Endothelial cell of umbilical vein (primary cell): ENCODE results near the gene C8G. TPM values are rescaled to one million over a fixed set of nuclear protein-coding genes. Genes with fewer than 3 reads are reported as not detected.

Experiments used
- BruUV-seq: library from RNA; stranded (reverse); fragments of 400-500 nt; replicated peaks from 2 replicates; lab custom pipeline; 2021; lab: Mats Ljungman, UMichigan
- CTCF ChIA-PET: fragments of 300-600, 350-600 bp; sonication (Branson Sonifier 250); formaldehyde crosslinking; loops from one replicate; lab custom pipeline; 2021; ENCODE audit warnings: antibody characterized with exemption, inconsistent platforms; lab: Charles Lee
- POLR2A ChIA-PET: fragments of 300-600, 350-600 bp; sonication (Branson Sonifier 250); formaldehyde crosslinking; loops from one replicate; lab custom pipeline; 2021; ENCODE audit warnings: antibody characterized with exemption, inconsistent platforms; lab: Charles Lee
- DNase-seq: peaks from one replicate; pipeline ENCODE4 v3.0.0-alpha.2; 2011; ENCODE audit warnings: low read depth, low spot score
- FAIRE-seq: peaks from 2 replicates; lab custom pipeline; 2011; peaks lifted over from hg19 to GRCh38; lab: Jason Lieb, UNC
- H2AFZ ChIP-seq: 2 replicates; pipeline ENCODE4 v1.6.0; 2012; ENCODE audit warnings: low read depth, low read length, control low read depth, inconsistent platforms
- H3K27ac ChIP-seq: 2 replicates; pipeline ENCODE4 v1.5.1; 2011; ENCODE audit warnings: low read depth, mild to moderate bottlenecking, control low read depth, low read length, moderate library complexity; ENCODE audit not compliant: insufficient read depth
- H3K27me3 ChIP-seq, 2 experiments: 2 replicates each; pipeline versions ENCODE4 v1.6.0 to v1.6.1; 2011; ENCODE audit warnings: low read length in 2 of 2, mixed read lengths in 1 of 2; ENCODE audit not compliant: control insufficient read depth in 2 of 2, insufficient read depth in 2 of 2
- H3K36me3 ChIP-seq, 2 experiments: 2 replicates in 1 of 2; 3 replicates in 1 of 2; pipeline ENCODE4 v1.5.1; 2011; ENCODE audit warnings: low read length in 2 of 2, mild to moderate bottlenecking in 1 of 2, moderate library complexity in 1 of 2; ENCODE audit not compliant: control insufficient read depth in 2 of 2, insufficient read depth in 2 of 2; ENCODE audit errors: extremely low read depth in 1 of 2
- H3K4me1 ChIP-seq: 3 replicates; pipeline ENCODE4 v1.5.1; 2011; ENCODE audit warnings: mild to moderate bottlenecking, low read length; ENCODE audit not compliant: control insufficient read depth, insufficient read depth; ENCODE audit errors: extremely low read depth
- H3K4me2 ChIP-seq: 2 replicates; pipeline ENCODE4 v1.6.1; 2011; ENCODE audit warnings: low read length, control low read depth, mixed read lengths; ENCODE audit not compliant: insufficient read depth
- H3K4me3 ChIP-seq, 3 experiments: fragments of 200-600 bp in 1 of 3; sonication (generic), shearing (Covaris generic) in 1 of 3; replicated peaks in 1 of 3; 2 replicates each; pipeline ENCODE4 v1.5.1; 2011 to 2016; ENCODE audit warnings: control low read depth in 3 of 3, low read length in 3 of 3, mild to moderate bottlenecking in 2 of 3, inconsistent platforms in 1 of 3, low read depth in 1 of 3, moderate library complexity in 1 of 3; ENCODE audit not compliant: insufficient read depth in 1 of 3
- H3K79me2 ChIP-seq: 2 replicates; pipeline ENCODE4 v1.6.0; 2012; ENCODE audit warnings: low read length, inconsistent platforms; ENCODE audit not compliant: control insufficient read depth, insufficient read depth
- H3K9ac ChIP-seq: replicated peaks from 2 replicates; pipeline ENCODE3; 2011; ENCODE audit warnings: low read length, control low read depth; ENCODE audit not compliant: insufficient read depth; ENCODE audit errors: extremely low read depth
- H3K9me1 ChIP-seq: replicated peaks from 3 replicates; pipeline ENCODE4 v1.6.0; 2011; ENCODE audit warnings: mild to moderate bottlenecking, low read length; ENCODE audit not compliant: control insufficient read depth, insufficient read depth; ENCODE audit errors: extremely low read depth
- H3K9me3 ChIP-seq: replicated peaks from 2 replicates; pipeline ENCODE4 v1.5.1; 2012; ENCODE audit warnings: low read length, inconsistent platforms; ENCODE audit not compliant: control insufficient read depth, insufficient read depth
- H4K20me1 ChIP-seq: replicated peaks from 2 replicates; pipeline ENCODE3; 2011; ENCODE audit warnings: mild to moderate bottlenecking, low read length; ENCODE audit not compliant: control insufficient read depth, insufficient read depth; ENCODE audit errors: extremely low read depth
- CTCF ChIP-seq, 2 donors: IDR thresholded peaks; 1 replicate in 1 of 2; 2 replicates in 1 of 2; pipeline ENCODE4 v1.5.1; 2011; ENCODE audit warnings: low read length in 2 of 2, mild to moderate bottlenecking in 2 of 2, moderate library complexity in 2 of 2, control low read depth in 1 of 2, inconsistent platforms in 1 of 2, low read depth in 1 of 2; ENCODE audit not compliant: insufficient read depth in 1 of 2; ENCODE audit errors: extremely low read depth in 1 of 2
- EZH2 ChIP-seq: IDR thresholded peaks from 2 replicates; pipeline ENCODE4 v1.6.1; 2012; ENCODE audit warnings: borderline replicate concordance, low read depth, mild to moderate bottlenecking, moderate library complexity, low read length, inconsistent platforms; ENCODE audit not compliant: severe bottlenecking
- FOS ChIP-seq: IDR thresholded peaks from 2 replicates; pipeline ENCODE4 v1.6.1; 2011; ENCODE audit warnings: mild to moderate bottlenecking, low read length, moderate library complexity, borderline replicate concordance; ENCODE audit not compliant: insufficient read depth
- GATA2 ChIP-seq: IDR thresholded peaks from 2 replicates; pipeline ENCODE4 v1.7.0; 2011; ENCODE audit warnings: low read depth, mild to moderate bottlenecking, moderate library complexity, mixed read lengths, low read length; ENCODE audit not compliant: insufficient read length, insufficient read depth
- JUN ChIP-seq: IDR thresholded peaks from 2 replicates; pipeline ENCODE4 v1.6.1; 2011; ENCODE audit warnings: borderline replicate concordance, low read depth; ENCODE audit not compliant: insufficient read length, insufficient read depth
- MAX ChIP-seq: IDR thresholded peaks from 2 replicates; pipeline ENCODE4 v1.6.1; 2011; ENCODE audit not compliant: insufficient read depth, insufficient read length
- MYC ChIP-seq: IDR thresholded peaks from one replicate; pipeline ENCODE4 v1.6.1; 2011; ENCODE audit warnings: mild to moderate bottlenecking, low read depth, low read length
- POLR2A ChIP-seq: IDR thresholded peaks from 2 replicates; pipeline ENCODE4 v1.6.1; 2012; ENCODE audit warnings: low read depth, mild to moderate bottlenecking, control low read depth, low read length
- POLR2AphosphoS5 ChIP-seq: IDR thresholded peaks from 2 replicates; pipeline ENCODE4 v1.6.1; 2012; ENCODE audit warnings: low read depth, mild to moderate bottlenecking, control low read depth, low read length, moderate library complexity; ENCODE audit not compliant: insufficient read depth
- dilution Hi-C: fragments of 300-500 bp; cut with MboI; formaldehyde crosslinking; loops from one replicate; pipeline ENCODE4 v1.15.0; 2019; ENCODE audit warnings: low sequenced_read_pairs; ENCODE audit not compliant: extremely low pct_ligation_motif_present
- intact Hi-C: fragments of 100-400 bp; cut with micrococcal nuclease; formaldehyde crosslinking; loops from one replicate; pipeline ENCODE4 v1.10.0; 2022
- polyA plus RNA-seq, 4 experiments: library from polyadenylated mRNA; depleted of rRNA in 3 of 4; stranded (reverse) in 3 of 4; unstranded in 1 of 4; fragments of >200 nt; gene quantifications; 2 replicates each; pipeline versions ENCODE4 v1.2.1 to v1.2.3, GENCODE V29; 2011 to 2012; ENCODE audit warnings: missing spikeins in 1 of 4
- total RNA-seq: library from RNA; stranded (reverse); gene quantifications from 2 replicates; pipeline ENCODE4 v1.2.3, GENCODE V29; 2021

The C8G gene
- total and polyA plus RNA-seq, 2 donors (not counting 3 experiments of a cell fraction or from before 2014, with no cell fraction given), result 0.47 to 1.9 TPM

- ChIA-PET POLR2A (no interaction called here), CTCF (no interaction called here)
- DNase-seq (no peak), FAIRE-seq (no peak)
- no peak overlapping the region for H3K4me2 ChIP-seq
- no peak overlapping the region for H3K4me3 ChIP-seq
- intact Hi-C loops (no loop called here), dilution Hi-C loops (loop anchor here (25.0 kb wide), 1 partner anchor 118 kb away; the partner anchor contains the start of gene RABL6)
- no peak overlapping the region for H3K9ac ChIP-seq
- no peak for TF ChIP-seq JUN
- TF ChIP-seq MAX, result no peak
- no peak for TF ChIP-seq CTCF (IDR thresholded peaks at IDR 0.05; ENCODE audit: extremely low read depth in 1 of 2, insufficient read depth in 1 of 2, low read depth in 1 of 2, low read length in 2 of 2)
- TF ChIP-seq GATA2, result no peak
- TF ChIP-seq POLR2AphosphoS5, result no peak
- TF ChIP-seq MYC, result no peak
- TF ChIP-seq FOS, result no peak
- no peak for TF ChIP-seq POLR2A
- TF ChIP-seq EZH2, result no peak
- H3K27me3 ChIP-seq, result no peaks in the 10 kb centered on the region
- no TSS peak for BruUV-seq
- no peak overlapping the region for H3K27ac ChIP-seq
- H3K9me1 ChIP-seq, result no peaks in the 10 kb centered on the region
- H3K36me3 ChIP-seq, result peaks cover 0 to 7% of the 10 kb centered on the region in 2 experiments
- H3K4me1 ChIP-seq, result peaks cover 12% of the 10 kb centered on the region
- no peaks in the 10 kb centered on the region for H3K9me3 ChIP-seq
- no peak overlapping the region for H2AFZ ChIP-seq
- H3K79me2 ChIP-seq, result no peaks in the 10 kb centered on the region
- no peaks in the 10 kb centered on the region for H4K20me1 ChIP-seq
Observed at GRCh38 chr9:136930014-136930413, 15.0 kb upstream of the C8G start.
